Measurements from ENCODE around the gene SERINC5. TPM values are rescaled to one million over a fixed set of nuclear protein-coding genes. Genes with fewer than 3 reads are reported as not detected.

The SERINC5 gene
- total and polyA plus RNA-seq, 3 donors from 2014 or later: 62.3 to 217 (median 158) TPM

DNA sequence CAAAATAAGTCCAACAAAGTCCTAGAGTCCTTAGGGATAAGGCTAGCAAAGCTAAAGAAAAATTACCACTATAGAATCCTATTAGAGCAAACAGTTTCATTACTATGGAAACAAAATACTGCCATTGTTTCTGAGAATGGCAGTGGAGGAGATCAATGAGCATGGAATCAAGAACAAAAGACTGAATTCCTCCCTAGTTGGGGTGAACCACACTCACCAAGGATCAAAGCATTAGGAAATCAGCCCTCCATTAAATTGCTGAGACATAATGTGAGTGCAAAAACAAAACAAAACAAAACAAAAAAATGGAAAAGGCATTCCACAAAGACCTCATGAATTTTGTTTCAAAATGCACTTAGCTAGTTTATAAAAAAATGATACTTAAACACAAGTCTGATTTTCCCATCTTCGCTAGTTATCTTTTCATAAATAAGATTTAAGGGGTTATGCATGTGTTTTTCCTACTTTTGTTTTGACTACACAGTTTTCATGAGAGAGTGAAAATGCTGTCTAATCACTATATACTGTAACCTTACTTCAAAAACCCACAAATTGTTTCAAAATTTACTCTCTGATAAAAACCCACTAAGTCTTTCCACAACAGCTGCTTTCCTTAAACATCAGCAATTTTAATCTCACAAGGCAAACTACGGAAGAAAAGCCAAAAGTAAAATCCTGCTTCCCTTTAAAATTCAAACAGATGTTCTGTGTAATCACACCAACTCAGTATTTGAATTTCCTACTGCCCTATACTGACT lies 9.7 kb downstream of the SERINC5 start:
- Histone ChIP-seq H3K27me3 (no peaks in the 10 kb centered on the region), H3K36me3 (ENCODE audit: low read depth, missing control alignments) (no peaks in the 10 kb centered on the region), H3K9me3 (no peaks in the 10 kb centered on the region), H3K27ac (peak overlapping the region; percentile 32 to 73), H3K4me1 (peaks cover 44% of the 10 kb centered on the region), H3K4me3 (no peak overlapping the region)
- TF ChIP-seq POLR2A (IDR thresholded peaks at IDR 0.05): no peak
- TF ChIP-seq, protein P1, sequence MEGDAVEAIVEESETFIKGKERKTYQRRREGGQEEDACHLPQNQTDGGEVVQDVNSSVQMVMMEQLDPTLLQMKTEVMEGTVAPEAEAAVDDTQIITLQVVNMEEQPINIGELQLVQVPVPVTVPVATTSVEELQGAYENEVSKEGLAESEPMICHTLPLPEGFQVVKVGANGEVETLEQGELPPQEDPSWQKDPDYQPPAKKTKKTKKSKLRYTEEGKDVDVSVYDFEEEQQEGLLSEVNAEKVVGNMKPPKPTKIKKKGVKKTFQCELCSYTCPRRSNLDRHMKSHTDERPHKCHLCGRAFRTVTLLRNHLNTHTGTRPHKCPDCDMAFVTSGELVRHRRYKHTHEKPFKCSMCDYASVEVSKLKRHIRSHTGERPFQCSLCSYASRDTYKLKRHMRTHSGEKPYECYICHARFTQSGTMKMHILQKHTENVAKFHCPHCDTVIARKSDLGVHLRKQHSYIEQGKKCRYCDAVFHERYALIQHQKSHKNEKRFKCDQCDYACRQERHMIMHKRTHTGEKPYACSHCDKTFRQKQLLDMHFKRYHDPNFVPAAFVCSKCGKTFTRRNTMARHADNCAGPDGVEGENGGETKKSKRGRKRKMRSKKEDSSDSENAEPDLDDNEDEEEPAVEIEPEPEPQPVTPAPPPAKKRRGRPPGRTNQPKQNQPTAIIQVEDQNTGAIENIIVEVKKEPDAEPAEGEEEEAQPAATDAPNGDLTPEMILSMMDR (IDR thresholded peaks at IDR 0.05): no peak
- intact Hi-C loops (cut with DNase I; ENCODE audit: low total_unique reads): no loop called here
- DNase-seq: no peak
- WGBS, 2 donors: 26 to 32% methylated on average over 2 of the region's 2 CpGs

DNA sequence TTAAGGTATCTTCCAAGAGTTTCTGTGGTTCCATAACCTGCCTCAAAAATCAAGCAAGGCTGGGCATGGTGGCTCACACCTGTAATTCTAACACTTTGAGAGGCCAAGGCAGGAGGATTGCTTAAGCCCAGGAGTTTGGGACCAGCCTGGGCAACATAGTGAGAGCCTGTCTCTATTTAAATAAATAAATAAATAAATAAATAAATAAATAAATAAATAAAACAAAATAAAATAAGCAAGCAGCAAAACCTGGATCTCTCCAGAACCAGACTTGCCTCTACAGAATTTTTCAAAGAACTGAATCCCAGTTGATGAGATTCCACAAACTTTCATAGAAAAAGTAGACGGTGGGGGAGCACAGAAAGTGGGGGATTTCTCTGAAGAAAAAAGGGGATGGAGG lies 12.3 kb downstream of the SERINC5 start:
- intact Hi-C loops (cut with DNase I; ENCODE audit: low total_unique reads): no loop called here
- no peak for DNase-seq
- no peaks in the 10 kb centered on the region for H3K9me3 ChIP-seq
- H3K27ac ChIP-seq: peak overlapping the region in 1 of 2 donors; percentile 73
- H3K36me3 ChIP-seq (ENCODE audit: low read depth, missing control alignments): no peaks in the 10 kb centered on the region
- H3K4me3 ChIP-seq: no peak overlapping the region
- TF ChIP-seq, protein P1 (IDR thresholded peaks at IDR 0.05): no peak
- TF ChIP-seq POLR2A (IDR thresholded peaks at IDR 0.05): no peak
- peaks cover 55% of the 10 kb centered on the region for H3K4me1 ChIP-seq
- 80 to 96% methylated on average over 1 of the region's 1 CpG for WGBS, 2 donors
- no peaks in the 10 kb centered on the region for H3K27me3 ChIP-seq

DNA sequence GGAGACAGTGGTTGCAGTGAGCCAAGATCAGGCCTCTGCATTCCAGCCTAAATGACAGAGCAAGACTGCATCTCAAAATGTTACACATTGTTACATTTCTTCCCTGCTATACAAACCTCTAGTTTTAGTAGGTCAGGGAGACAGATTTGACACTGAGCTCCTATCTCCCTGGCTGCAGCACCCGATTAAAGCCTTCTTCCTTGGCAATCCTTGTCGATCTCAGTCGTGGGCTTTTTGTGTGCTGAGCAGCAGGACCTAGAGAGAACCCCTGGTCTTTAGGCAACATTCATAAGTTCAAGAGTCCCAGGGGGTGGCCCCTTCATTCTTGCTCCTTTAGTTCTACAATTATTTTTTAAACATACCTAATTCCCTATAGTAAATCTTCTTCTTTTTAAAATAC lies 13.0 kb downstream of the SERINC5 start:
- peaks cover 58% of the 10 kb centered on the region for H3K4me1 ChIP-seq
- WGBS, 2 donors: 47 to 66% methylated on average over 3 of the region's 3 CpGs

DNA sequence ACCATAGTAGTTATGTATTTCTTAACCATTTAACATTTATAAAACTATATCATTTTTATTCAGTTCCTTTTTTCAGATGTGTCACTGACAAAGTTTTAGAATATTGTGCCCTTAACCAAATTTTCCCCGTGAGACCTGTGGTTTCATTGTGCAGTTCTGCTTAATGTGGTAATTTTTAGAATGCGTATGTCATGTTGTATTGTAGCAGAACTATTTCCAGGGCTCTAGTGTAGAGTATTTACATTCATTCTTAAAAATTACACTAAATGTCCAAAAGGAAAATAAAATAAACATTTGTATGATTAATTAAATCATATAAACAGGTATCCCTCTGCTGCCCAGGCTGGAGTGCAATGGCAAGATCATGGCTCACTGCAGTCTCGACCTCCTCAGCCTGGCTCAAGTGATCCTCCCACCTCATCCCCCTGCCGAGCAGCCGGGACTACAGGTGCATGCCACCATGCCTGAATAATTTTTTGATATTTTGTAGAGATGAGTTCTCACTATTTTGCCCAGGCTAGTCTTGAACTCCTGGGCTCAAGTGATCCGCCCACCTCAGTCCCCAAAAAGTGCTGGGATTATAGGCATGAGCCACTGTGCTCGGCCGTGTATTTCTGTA lies 15.4 kb downstream of the SERINC5 start:
- 71 to 75% methylated on average over 8 of the region's 8 CpGs for WGBS, 2 donors
- intact Hi-C loops (cut with DNase I; ENCODE audit: low total_unique reads): no loop called here
- H3K4me1 ChIP-seq: peaks cover 50% of the 10 kb centered on the region
- H3K4me3 ChIP-seq: no peak overlapping the region
- H3K36me3 ChIP-seq (ENCODE audit: low read depth, missing control alignments): no peaks in the 10 kb centered on the region
- no peaks in the 10 kb centered on the region for H3K27me3 ChIP-seq
- no peaks in the 10 kb centered on the region for H3K9me3 ChIP-seq
- TF ChIP-seq, protein P1 (IDR thresholded peaks at IDR 0.05): no peak
- DNase-seq: no peak
- H3K27ac ChIP-seq: peak overlapping the region in 1 of 2 donors; percentile 77

More for the DNA sequence above, 13.0 kb downstream of the SERINC5 start:
- TF ChIP-seq, protein P1 (IDR thresholded peaks at IDR 0.05): no peak
- no peak for TF ChIP-seq POLR2A (IDR thresholded peaks at IDR 0.05)
- peak; percentile 77 for DNase-seq
- Histone ChIP-seq H3K27ac (peak overlapping the region in 1 of 2 donors; percentile 56), H3K36me3 (ENCODE audit: low read depth, missing control alignments) (no peaks in the 10 kb centered on the region), H3K27me3 (no peaks in the 10 kb centered on the region), H3K4me3 (no peak overlapping the region), H3K9me3 (no peaks in the 10 kb centered on the region)
- intact Hi-C loops (cut with DNase I; ENCODE audit: low total_unique reads): no loop called here

All from testis (tissue), 3 donors.